NCI-H774 (cell line): Measurements from ENCODE around the gene ARAP3.
"Not testable (repeated sequence)": the region's sequence is repeated elsewhere in the genome, so short reads cannot be mapped to it uniquely, and the experiment has no call there.

ENCODE experiments used
- DNase-seq: peaks from one replicate; lab custom pipeline; 2025; lab: John Stamatoyannopoulos, UW

Gene ARAP3

DNA sequence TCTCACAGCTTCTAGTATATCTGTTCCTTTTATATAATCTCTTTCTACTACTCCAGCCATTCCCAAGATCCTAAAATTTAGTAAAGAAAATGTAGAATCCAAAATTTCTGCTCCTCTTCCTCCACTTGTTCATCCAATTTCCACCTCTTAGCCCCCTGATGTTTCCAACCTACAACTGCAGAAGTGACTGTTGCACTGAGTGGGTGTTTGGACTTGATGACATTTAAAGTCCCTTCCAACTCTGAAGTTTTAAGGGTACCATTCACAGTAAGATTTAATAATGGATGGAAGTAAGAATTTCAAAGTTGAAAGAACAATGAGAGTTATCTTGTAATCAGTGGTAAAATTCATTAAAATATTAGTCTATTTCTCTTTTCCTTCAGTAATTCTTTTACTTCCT is 68.7 kb downstream of the ARAP3 start:
- DNase-seq = no peak

DNA sequence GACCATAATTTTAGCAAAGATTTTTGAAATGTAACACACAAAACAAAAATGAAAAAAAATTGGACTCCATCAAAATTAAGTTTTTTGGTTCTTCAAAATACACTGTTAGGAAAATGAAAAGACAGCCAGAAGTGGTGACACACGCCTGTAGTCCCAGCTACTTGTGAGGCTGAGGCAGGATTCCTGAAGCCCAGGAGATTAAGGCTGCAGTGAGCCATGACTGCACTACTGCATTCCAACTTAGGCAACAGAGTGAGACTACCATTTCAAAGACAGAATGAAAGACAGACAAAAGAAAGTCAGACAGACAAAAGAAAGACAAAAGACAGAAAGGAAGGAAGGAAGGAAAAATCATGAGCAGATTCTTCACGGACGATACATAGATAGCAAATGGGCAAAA is 70.7 kb downstream of the ARAP3 start:
- DNase-seq = no peak

DNA sequence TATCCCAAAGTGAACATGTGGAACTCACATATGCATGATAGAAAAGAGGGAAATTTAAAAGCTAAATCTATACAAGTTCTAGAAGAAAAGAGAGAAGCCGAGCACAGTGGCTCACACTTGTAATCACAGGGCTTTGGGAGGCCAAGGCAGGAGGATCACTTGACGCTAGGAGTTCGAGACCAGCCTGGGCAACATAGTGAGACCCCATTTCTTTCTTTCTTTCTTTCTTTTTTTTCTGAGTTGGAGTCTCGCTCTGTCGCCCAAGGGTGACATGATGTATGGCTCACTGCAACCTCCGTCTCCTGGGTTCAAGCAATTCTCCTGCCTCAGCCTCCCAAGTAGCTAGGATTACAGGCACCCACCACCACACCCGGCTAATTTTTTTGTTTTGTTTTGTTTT is 72.1 kb downstream of the ARAP3 start:
- not testable (repeated sequence) for DNase-seq

DNA sequence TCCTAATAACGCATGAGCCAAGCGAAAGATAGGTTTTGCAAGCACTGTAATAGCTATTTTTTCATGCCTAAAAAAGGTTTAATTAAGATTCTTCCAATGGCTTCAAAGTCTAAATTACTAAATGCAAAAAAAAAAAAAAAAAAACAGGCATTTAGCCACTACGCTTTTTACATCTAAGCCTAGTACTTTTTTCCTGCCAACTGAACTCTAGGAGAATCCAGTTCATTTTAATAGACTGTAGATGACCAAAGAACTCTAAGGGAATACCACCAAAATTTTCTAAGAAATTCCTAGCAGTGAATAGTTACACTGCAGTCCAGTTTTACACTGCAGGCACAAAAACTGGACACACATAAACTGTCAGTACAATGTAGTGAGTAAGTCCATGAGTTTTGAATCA is 73.0 kb downstream of the ARAP3 start:
- DNase-seq = no peak

DNA sequence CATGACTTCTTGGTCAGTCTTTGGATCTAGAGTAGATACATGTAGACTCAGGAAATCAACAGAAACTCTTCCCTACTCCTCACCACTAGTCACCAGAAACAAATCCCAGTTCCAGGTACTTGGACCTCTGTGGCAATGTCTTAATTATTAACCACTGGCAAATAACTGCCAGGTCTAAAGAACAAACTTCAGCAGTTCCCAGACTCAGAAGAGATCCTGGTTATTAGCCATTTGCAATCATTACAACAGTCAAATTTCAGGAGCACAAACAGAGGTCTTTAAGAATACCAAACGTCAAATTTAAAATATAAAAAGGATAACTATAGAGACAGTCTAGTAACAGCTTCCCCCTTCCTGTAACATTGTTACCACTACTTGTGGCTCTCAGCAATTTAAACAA is 73.5 kb downstream of the ARAP3 start:
- DNase-seq = no peak

DNA sequence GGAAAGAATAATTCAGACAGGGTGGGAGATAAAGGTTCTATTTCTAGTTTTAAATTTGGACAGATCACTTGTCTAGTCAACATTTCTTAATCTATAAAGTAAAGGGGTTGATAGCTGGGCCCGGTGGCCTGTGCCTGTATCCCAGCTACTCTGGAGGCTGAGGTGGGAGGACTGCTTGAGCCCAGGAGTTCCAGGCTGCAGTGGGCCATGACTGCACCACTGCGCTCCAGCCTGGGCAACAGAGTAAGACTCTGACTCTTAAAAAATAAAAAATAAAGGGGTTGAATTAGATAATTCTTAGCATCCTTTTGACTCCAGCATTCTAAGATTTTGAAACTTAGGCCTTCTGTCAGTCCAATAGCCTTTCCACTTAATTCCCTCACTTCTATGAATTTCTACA is 74.0 kb downstream of the ARAP3 start:
- no peak for DNase-seq

DNA sequence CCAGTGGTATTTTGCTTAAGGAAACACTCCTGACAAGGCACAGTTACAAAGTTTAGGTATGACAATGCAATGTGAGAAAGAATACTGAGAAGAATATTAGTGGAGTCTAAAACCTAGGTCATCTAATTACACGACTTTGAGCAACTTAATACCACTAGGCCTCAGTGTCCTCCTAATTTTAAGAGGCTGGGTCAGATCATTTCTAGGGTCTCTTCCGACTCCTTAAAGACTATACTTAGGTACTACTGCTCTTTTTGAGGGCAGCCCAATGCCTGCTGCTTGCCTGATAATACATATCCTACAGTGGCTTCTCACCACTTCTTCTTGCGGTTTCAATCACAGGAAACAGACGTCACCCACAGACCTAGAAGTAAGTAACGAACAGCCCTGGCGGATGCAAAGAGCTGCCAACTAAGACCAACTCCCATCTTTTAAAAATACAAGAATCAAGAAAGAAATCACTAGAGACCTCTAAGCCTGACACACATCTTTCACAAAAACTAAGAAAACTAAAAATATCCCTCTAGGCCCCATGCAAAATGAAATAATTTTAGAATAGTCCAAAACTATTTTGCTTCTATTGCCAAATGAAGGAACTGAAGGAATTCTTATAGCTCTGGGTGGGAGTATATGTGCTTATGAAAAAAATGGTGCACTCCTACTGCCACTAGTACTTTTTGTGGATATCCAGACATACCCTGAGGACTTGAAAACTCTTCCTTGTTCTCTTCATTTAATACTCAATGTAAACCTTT is 76.3 kb downstream of the ARAP3 start:
- no peak for DNase-seq

DNA sequence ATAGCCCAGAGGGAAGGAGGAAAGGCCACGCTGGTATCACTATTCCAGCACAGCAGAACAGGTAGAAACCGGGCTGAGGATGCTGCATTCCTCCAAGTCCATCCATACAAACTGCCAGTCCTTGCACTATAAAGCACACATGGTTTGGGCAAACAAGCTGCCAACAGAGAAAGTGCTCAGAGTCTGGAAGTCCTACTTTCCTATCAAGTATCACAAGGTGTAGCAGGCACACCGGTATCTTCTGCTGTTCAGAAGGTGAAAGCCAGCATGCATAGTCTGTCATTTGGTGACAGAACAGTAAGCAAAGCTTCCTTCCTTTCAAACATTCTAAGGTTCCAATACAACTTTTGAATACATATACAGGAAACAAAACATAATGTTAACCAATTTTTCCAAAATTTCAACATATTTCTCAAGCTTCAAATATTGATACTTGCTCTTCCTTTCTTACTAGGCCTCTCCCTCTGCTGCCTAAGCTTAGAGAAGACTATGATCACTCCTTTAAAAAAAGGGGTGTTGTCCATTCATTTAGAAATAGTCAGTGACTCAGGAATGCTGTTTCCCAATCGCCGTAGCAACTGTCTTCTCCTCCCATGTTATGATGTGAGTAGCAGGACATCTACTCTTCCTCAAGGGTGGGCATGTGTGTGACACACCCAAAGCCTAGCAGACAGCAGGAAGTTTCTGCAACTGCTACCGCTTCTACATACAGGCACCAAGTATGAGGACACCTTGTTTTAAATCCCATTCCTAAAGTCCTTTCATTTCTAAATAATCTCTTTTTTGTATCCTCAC is 77.9 kb downstream of the ARAP3 start:
- no peak for DNase-seq
